GM13976 (cell line): ENCODE data around the gene HELZ.

Source experiments
- DNase-seq: peaks from one replicate; pipeline ENCODE4 v3.0.0; 2012; ENCODE audit warnings: low spot score
- in situ Hi-C: fragments of 300-500 bp; cut with MboI; formaldehyde crosslinking; loops from one replicate; pipeline ENCODE4 v1.12.0; 2022; ENCODE audit warnings: low sequenced_read_pairs, mixed read lengths, inconsistent platforms; ENCODE audit not compliant: unreplicated experiment
- TF ChIP-seq, protein P1 (sequence below): IDR thresholded peaks from 2 replicates; pipeline ENCODE4 v1.5.1; 2012; ENCODE audit warnings: borderline replicate concordance, mild to moderate bottlenecking; ENCODE audit not compliant: insufficient read depth; ENCODE audit errors: extremely low read depth, missing control alignments, control extremely low read depth

HELZ gene

DNA sequence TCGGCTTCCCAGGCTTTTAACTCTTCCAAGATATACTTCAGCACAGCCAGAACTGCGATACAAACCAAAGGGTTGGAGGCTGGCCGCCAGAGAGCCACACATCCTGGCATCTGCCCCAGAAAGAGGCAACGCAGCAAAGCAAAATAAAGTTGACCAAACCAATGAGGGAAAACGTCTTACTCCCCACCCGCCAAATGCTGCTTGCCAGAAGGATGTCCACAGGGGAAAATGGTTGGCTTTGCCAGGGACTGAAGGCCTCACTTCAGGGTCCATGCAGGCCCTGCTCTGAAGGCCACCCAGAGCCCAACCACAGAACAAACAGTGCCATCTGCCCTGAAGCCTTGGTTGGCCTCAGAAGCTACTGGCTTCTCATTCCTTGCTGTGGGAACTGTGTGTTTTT, 185.6 kb downstream of the HELZ start:
- TF ChIP-seq, protein P1, sequence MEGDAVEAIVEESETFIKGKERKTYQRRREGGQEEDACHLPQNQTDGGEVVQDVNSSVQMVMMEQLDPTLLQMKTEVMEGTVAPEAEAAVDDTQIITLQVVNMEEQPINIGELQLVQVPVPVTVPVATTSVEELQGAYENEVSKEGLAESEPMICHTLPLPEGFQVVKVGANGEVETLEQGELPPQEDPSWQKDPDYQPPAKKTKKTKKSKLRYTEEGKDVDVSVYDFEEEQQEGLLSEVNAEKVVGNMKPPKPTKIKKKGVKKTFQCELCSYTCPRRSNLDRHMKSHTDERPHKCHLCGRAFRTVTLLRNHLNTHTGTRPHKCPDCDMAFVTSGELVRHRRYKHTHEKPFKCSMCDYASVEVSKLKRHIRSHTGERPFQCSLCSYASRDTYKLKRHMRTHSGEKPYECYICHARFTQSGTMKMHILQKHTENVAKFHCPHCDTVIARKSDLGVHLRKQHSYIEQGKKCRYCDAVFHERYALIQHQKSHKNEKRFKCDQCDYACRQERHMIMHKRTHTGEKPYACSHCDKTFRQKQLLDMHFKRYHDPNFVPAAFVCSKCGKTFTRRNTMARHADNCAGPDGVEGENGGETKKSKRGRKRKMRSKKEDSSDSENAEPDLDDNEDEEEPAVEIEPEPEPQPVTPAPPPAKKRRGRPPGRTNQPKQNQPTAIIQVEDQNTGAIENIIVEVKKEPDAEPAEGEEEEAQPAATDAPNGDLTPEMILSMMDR, result no peak
- in situ Hi-C loops, result no loop called here
- no peak for DNase-seq

DNA sequence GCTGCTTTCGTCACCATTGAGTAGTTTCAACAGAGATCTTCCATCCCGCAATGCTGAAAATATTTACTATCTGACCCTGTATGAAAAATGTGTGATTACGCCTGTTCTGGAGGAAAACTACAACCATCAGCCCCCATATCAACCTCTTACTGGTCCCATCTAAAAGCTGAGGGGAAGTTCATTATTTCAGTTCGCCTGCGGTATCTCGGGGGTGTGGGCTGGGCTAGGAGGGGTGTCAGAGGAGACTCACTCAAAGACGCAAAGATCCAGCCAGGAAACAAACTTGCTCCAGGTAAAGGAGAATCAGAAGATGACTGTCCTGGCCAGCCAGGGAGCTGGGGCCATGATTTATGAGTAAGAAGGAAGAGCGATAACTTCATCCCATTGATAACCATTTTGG, 187.0 kb downstream of the HELZ start:
- TF ChIP-seq, protein P1, result no peak
- in situ Hi-C loops, result no loop called here
- no peak for DNase-seq

- TF ChIP-seq, protein P1, result no peak
- in situ Hi-C loops, result no loop called here
- no peak for DNase-seq
Observed at GRCh38 chr17:67056746-67057490, 188.1 kb downstream of the HELZ start.

GRCh38 chr17:67055811-67056745, 188.9 kb downstream of the HELZ start:
- in situ Hi-C loops, result no loop called here
- DNase-seq, result no peak
- TF ChIP-seq, protein P1, result no peak

- in situ Hi-C loops, result no loop called here
- DNase-seq, result no peak
- TF ChIP-seq, protein P1, result no peak
Observed at GRCh38 chr17:67055041-67055443, 190.0 kb downstream of the HELZ start.

DNA sequence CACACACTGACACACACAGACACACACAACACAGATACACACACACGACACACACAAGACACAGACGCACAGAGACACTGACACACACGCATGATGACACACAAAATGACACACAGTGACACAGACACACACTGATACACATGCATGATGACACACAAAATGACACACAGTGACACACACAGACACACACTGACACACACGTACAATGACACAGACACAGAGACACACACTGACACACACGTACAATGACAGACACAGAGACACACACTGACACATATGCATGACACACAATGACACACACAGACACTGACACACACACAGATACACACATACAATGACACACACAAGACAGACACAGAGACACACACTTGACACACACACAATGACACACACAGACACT, 190.4 kb downstream of the HELZ start:
- no peak for DNase-seq
- in situ Hi-C loops, result no loop called here
- TF ChIP-seq, protein P1, result no peak
